GM23338 (cell line): ENCODE results near the gene CEBPZOS. TPM values are rescaled to one million over a fixed set of nuclear protein-coding genes. Genes with fewer than 3 reads are reported as not detected.
A peak's percentile ranks its signal among the peaks of the same experiment; 100 is the strongest.

Experiments used
- ATAC-seq: fragments of 200-7000 bp; cut with Tn5 transposase; 3 replicates; pipeline ENCODE4 v1.9.1; 2020
- DNase-seq: peaks from one replicate; pipeline ENCODE4 v3.0.0-alpha.2; 2015; ENCODE audit warnings: low spot score
- H2AFZ ChIP-seq: fragments of 200-600 bp; sonication (generic); 2 replicates; pipeline ENCODE4 v1.8.0; 2016; ENCODE audit warnings: antibody characterized with exemption, mild to moderate bottlenecking, moderate library complexity
- H3F3A ChIP-seq: fragments of 200-600 bp; sonication (generic); replicated peaks from 2 replicates; pipeline ENCODE4 v1.8.0; 2017; ENCODE audit warnings: antibody characterized with exemption, mixed run types, low read depth
- H3K27ac ChIP-seq: fragments of 200-600 bp; sonication (generic); 2 replicates; pipeline ENCODE4 v1.6.1; 2016; ENCODE audit warnings: low read depth
- H3K27me3 ChIP-seq: fragments of 200-600 bp; sonication (generic); 2 replicates; pipeline ENCODE4 v1.8.0; 2016; ENCODE audit warnings: mild to moderate bottlenecking, mixed run types, moderate library complexity; ENCODE audit not compliant: insufficient read depth
- H3K36me3 ChIP-seq: fragments of 200-600 bp; sonication (generic); 2 replicates; pipeline ENCODE4 v1.8.0; 2016; ENCODE audit warnings: mild to moderate bottlenecking; ENCODE audit not compliant: insufficient read depth
- H3K4me1 ChIP-seq: fragments of 200-600 bp; sonication (generic); 2 replicates; pipeline ENCODE4 v1.8.0; 2016; ENCODE audit warnings: mild to moderate bottlenecking, moderate library complexity; ENCODE audit not compliant: insufficient read depth
- H3K4me2 ChIP-seq: fragments of 200-600 bp; sonication (generic); 2 replicates; pipeline ENCODE4 v1.7.1; 2017; ENCODE audit warnings: mixed run types
- H3K4me3 ChIP-seq: fragments of 200-600 bp; sonication (generic); 2 replicates; pipeline ENCODE4 v1.6.1; 2016; ENCODE audit warnings: mixed run types
- H3K79me2 ChIP-seq: fragments of 200-600 bp; sonication (generic); replicated peaks from 2 replicates; pipeline ENCODE4 v1.8.0; 2017; ENCODE audit warnings: mild to moderate bottlenecking; ENCODE audit not compliant: insufficient read depth
- H3K9me2 ChIP-seq: fragments of 200-600 bp; sonication (generic); 2 replicates; pipeline ENCODE4 v1.8.0; 2017; ENCODE audit not compliant: insufficient read depth
- H4K20me1 ChIP-seq: fragments of 200-600 bp; sonication (generic); replicated peaks from 2 replicates; pipeline ENCODE4 v1.8.0; 2017; ENCODE audit warnings: mild to moderate bottlenecking; ENCODE audit not compliant: insufficient read depth
- H3K27ac Mint-ChIP-seq: 2 replicates; pipeline ENCODE4 v1.8.0; 2020; ENCODE audit warnings: inconsistent platforms, mild to moderate bottlenecking, moderate library complexity, mixed read lengths
- H3K27me3 Mint-ChIP-seq: 3 replicates; pipeline ENCODE4 v1.8.0; 2022; ENCODE audit warnings: low read depth, mild to moderate bottlenecking, moderate library complexity, mixed read lengths, inconsistent platforms; ENCODE audit not compliant: insufficient read depth, poor library complexity
- H3K36me3 Mint-ChIP-seq: 3 replicates; pipeline ENCODE4 v1.8.0; 2021; ENCODE audit warnings: low read depth, mild to moderate bottlenecking, inconsistent platforms, moderate library complexity, mixed read lengths
- H3K4me1 Mint-ChIP-seq: 3 replicates; pipeline ENCODE4 v1.8.0; 2020; ENCODE audit warnings: mild to moderate bottlenecking, inconsistent platforms, mixed read lengths
- H3K4me3 Mint-ChIP-seq: 3 replicates; pipeline ENCODE4 v1.8.0; 2021; ENCODE audit warnings: moderate library complexity, mild to moderate bottlenecking, inconsistent platforms, mixed read lengths
- H3K9me3 Mint-ChIP-seq: 3 replicates; pipeline ENCODE4 v1.8.0; 2020; ENCODE audit warnings: moderate library complexity, mild to moderate bottlenecking, inconsistent platforms, mixed read lengths
- JUNB ChIP-seq: IDR thresholded peaks from one replicate; pipeline ENCODE4 v1.6.1; 2016; ENCODE audit warnings: antibody characterized with exemption; ENCODE audit not compliant: unreplicated experiment
- POLR2AphosphoS5 ChIP-seq: IDR thresholded peaks from 2 replicates; pipeline ENCODE4 v1.6.1; 2016; ENCODE audit warnings: antibody characterized with exemption, low read depth
- REST ChIP-seq: IDR thresholded peaks from one replicate; pipeline ENCODE4 v1.6.1; 2018; ENCODE audit warnings: antibody characterized with exemption; ENCODE audit not compliant: unreplicated experiment
- STAT1 ChIP-seq: IDR thresholded peaks from one replicate; pipeline ENCODE4 v1.6.1; 2016; ENCODE audit warnings: antibody characterized with exemption; ENCODE audit not compliant: unreplicated experiment
- polyA plus RNA-seq: library from polyadenylated mRNA; unstranded; fragments of >200 nt; fragmentation: Nextera tagmentation; extraction: Ambion mirVana; gene quantifications from 2 replicates; pipeline ENCODE4 v1.2.1, GENCODE V29; 2016
- total RNA-seq: library from RNA; depleted of rRNA; stranded (reverse); fragments of >200 nt; shearing (Covaris generic); gene quantifications from 2 replicates; pipeline ENCODE4 v1.2.3, GENCODE V29; 2014
- TF ChIP-seq, protein P1 (sequence below), 2 experiments: fragments of 200-600 bp in 1 of 2; sonication (generic) in 1 of 2; conservative IDR thresholded peaks; 2 replicates each; pipeline versions ENCODE4 v1.5.1 to v1.6.1; 2016 to 2017; ENCODE audit warnings: antibody characterized with exemption in 2 of 2, low read depth in 2 of 2, mild to moderate bottlenecking in 2 of 2, moderate library complexity in 1 of 2

Gene CEBPZOS
- total and polyA plus RNA-seq, 2 experiments from 2014 or later: 83.6 to 191 TPM

DNA sequence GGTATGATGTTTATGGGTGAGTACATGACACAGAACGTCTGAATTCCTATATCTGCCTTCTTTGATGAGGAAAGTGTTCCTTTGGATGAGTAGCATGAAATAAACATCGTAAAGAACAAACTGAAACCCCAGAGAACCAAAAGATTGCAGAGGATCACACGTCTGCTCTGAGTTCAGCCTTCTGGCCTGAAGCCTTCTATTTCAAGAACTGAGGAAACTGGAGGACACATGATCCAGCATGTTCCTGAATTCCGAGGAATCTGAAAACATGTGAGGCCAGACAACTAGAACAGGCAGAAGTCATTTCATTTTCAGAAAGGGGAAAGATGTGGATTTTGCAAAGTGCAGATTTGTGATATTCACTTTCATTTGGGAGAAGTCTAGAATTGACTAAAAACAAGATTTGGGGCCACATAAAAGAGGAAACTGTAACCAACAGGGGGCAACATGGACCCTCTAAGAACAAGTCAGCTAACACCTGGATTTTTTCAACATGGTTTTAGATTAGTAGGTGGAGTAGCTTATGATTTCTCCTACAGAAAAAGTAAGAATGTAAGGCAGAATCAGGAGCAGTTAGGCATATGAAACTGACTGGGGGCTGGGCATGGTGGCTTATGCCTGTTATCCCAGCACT lies 16.2 kb upstream of the CEBPZOS start (continued):
- TF ChIP-seq, protein P1, sequence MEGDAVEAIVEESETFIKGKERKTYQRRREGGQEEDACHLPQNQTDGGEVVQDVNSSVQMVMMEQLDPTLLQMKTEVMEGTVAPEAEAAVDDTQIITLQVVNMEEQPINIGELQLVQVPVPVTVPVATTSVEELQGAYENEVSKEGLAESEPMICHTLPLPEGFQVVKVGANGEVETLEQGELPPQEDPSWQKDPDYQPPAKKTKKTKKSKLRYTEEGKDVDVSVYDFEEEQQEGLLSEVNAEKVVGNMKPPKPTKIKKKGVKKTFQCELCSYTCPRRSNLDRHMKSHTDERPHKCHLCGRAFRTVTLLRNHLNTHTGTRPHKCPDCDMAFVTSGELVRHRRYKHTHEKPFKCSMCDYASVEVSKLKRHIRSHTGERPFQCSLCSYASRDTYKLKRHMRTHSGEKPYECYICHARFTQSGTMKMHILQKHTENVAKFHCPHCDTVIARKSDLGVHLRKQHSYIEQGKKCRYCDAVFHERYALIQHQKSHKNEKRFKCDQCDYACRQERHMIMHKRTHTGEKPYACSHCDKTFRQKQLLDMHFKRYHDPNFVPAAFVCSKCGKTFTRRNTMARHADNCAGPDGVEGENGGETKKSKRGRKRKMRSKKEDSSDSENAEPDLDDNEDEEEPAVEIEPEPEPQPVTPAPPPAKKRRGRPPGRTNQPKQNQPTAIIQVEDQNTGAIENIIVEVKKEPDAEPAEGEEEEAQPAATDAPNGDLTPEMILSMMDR (conservative IDR thresholded peaks at IDR 0.05; ENCODE audit: low read depth in 2 of 2): peak; percentile 58 to 71

GRCh38 chr2:37180640-37181039 lies 15.7 kb upstream of the CEBPZOS start:
- DNase-seq (no peak), ATAC-seq (no peak)
- no peak overlapping the region for H3K4me3 Mint-ChIP-seq
- H2AFZ ChIP-seq: no peak overlapping the region
- H4K20me1 ChIP-seq: no peaks in the 10 kb centered on the region
- H3K36me3 ChIP-seq: no peaks in the 10 kb centered on the region
- no peaks in the 10 kb centered on the region for H3K36me3 Mint-ChIP-seq
- H3K27ac Mint-ChIP-seq: peak overlapping the region; percentile 14; the same call in 1 of the 2 replicates
- no peak overlapping the region for H3K4me3 ChIP-seq
- peaks cover 5% of the 10 kb centered on the region; the same call in 1 of the 2 replicates for H3F3A ChIP-seq
- H3K27me3 ChIP-seq: no peaks in the 10 kb centered on the region
- TF ChIP-seq REST (no peak), JUNB (no peak), STAT1 (no peak), POLR2AphosphoS5 (no peak)
- TF ChIP-seq, protein P1 (conservative IDR thresholded peaks at IDR 0.05; ENCODE audit: low read depth in 2 of 2): no peak
- H3K79me2 ChIP-seq: no peaks in the 10 kb centered on the region
- peaks cover 16% of the 10 kb centered on the region for H3K4me1 ChIP-seq
- no peak overlapping the region for H3K27ac ChIP-seq
- H3K4me2 ChIP-seq: no peak overlapping the region
- no peaks in the 10 kb centered on the region; the same call in 2 of the 3 replicates for H3K9me3 Mint-ChIP-seq
- H3K4me1 Mint-ChIP-seq: peaks cover 25% of the 10 kb centered on the region
- no peaks in the 10 kb centered on the region for H3K9me2 ChIP-seq
- H3K27me3 Mint-ChIP-seq: peaks cover 4% of the 10 kb centered on the region
